ENCODE results near the gene PPTC7.
A peak's percentile ranks its signal among the peaks of the same experiment; 100 is the strongest.
"Not testable (repeated sequence)": the region's sequence is repeated elsewhere in the genome, so short reads cannot be mapped to it uniquely, and the experiment has no call there.

PPTC7 gene

GRCh38 chr12:110561471-110562201 lies 21.5 kb downstream of the PPTC7 start:
- no peaks in the 10 kb centered on the region for H3K27me3 Mint-ChIP-seq
- H3K4me3 Mint-ChIP-seq, result peak overlapping the region; percentile 43 to 56
- peak overlapping the region; percentile 89 for H3K27ac Mint-ChIP-seq
- H3K9me3 Mint-ChIP-seq, result peaks cover 6% of the 10 kb centered on the region in 2 donors
- peaks cover 38 to 84% of the 10 kb centered on the region in 2 donors for H3K4me1 Mint-ChIP-seq
- DNase-seq (no peak), ATAC-seq (replicated peaks) (peak; percentile 1 to 3)
- H3K36me3 Mint-ChIP-seq, result peaks cover 25 to 32% of the 10 kb centered on the region in 2 donors

- DNase-seq, result no peak
- Mint-ChIP-seq H3K4me1 (peaks cover 39 to 84% of the 10 kb centered on the region in 2 donors), H3K27me3 (no peaks in the 10 kb centered on the region), H3K9me3 (peaks cover 6% of the 10 kb centered on the region in 2 donors), H3K4me3 (no peak overlapping the region), H3K27ac (peak overlapping the region; percentile 37), H3K36me3 (peaks cover 26 to 36% of the 10 kb centered on the region in 2 donors)
- no peak for ATAC-seq (replicated peaks)
Observed at GRCh38 chr12:110560946-110561345, 22.2 kb downstream of the PPTC7 start.

DNA sequence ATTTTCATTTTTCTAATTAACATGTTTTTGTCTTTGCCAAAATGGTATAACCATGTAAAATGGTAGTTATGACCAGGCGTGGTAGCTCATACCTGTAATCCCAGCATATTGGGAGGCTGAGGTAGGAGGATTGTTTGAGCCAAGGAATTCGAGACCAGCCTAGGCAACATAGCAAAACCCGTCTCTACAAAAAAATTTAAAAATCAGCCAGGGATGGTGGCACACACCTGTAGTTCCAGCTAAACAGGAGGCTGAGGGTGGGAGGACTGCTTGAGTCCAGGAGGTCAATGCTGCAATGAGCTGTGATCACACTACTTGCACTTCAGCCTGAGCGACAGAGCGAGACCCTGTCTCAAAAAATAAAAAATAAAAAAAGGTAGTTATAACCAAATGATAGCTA lies 23.1 kb downstream of the PPTC7 start:
- no peaks in the 10 kb centered on the region for H3K27me3 Mint-ChIP-seq
- DNase-seq (no peak), ATAC-seq (replicated peaks) (no peak)
- peaks cover 6% of the 10 kb centered on the region in 2 donors for H3K9me3 Mint-ChIP-seq
- peaks cover 39 to 84% of the 10 kb centered on the region in 2 donors for H3K4me1 Mint-ChIP-seq
- H3K27ac Mint-ChIP-seq, result peak overlapping the region; percentile 37
- H3K4me3 Mint-ChIP-seq, result no peak overlapping the region
- H3K36me3 Mint-ChIP-seq, result peaks cover 23 to 31% of the 10 kb centered on the region in 2 donors

GRCh38 chr12:110558945-110559344 lies 24.2 kb downstream of the PPTC7 start:
- ATAC-seq (replicated peaks); H3K27ac Mint-ChIP-seq; H3K4me3 Mint-ChIP-seq; DNase-seq; H3K27me3 Mint-ChIP-seq; H3K9me3 Mint-ChIP-seq: not testable (repeated sequence)
- H3K36me3 Mint-ChIP-seq, result peaks cover 23 to 33% of the 10 kb centered on the region in 2 donors
- peaks cover 38 to 82% of the 10 kb centered on the region in 2 donors for H3K4me1 Mint-ChIP-seq

DNA sequence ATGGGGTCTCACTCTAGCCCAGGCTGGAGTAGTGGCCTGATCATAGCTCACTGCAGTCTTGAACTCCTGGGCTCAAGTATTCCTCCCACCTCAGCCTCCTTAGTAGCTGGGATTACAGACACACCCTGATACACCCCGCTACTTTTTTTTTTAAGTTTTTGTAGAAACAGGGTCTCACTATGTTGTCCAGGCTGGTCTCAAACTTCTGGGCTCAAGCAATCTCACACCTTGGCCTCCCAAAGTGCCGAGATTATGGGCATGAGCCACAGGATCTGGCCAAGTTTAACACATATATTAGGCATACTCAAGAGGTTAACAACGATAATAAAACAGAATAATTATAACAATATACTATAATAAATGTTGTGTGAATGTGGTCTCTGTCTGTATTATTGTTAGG lies 25.8 kb downstream of the PPTC7 start:
- peak overlapping the region; percentile 62 for H3K27ac Mint-ChIP-seq
- peaks cover 30 to 76% of the 10 kb centered on the region in 2 donors for H3K4me1 Mint-ChIP-seq
- H3K36me3 Mint-ChIP-seq, result peaks cover 22 to 33% of the 10 kb centered on the region in 2 donors
- no peak overlapping the region for H3K4me3 Mint-ChIP-seq
- ATAC-seq (replicated peaks) (no peak), DNase-seq (no peak)
- no peaks in the 10 kb centered on the region for H3K27me3 Mint-ChIP-seq
- H3K9me3 Mint-ChIP-seq, result peaks cover 6% of the 10 kb centered on the region in 2 donors

GRCh38 chr12:110556705-110557104 lies 26.4 kb downstream of the PPTC7 start:
- Mint-ChIP-seq H3K9me3 (peaks cover 6% of the 10 kb centered on the region in 2 donors), H3K27me3 (no peaks in the 10 kb centered on the region), H3K36me3 (peaks cover 27 to 39% of the 10 kb centered on the region in 2 donors), H3K4me3 (peak overlapping the region in 1 of 2 donors; percentile 49), H3K4me1 (peaks cover 26 to 77% of the 10 kb centered on the region in 2 donors), H3K27ac (peak overlapping the region; percentile 81)
- ATAC-seq (replicated peaks) (no peak), DNase-seq (no peak)

DNA sequence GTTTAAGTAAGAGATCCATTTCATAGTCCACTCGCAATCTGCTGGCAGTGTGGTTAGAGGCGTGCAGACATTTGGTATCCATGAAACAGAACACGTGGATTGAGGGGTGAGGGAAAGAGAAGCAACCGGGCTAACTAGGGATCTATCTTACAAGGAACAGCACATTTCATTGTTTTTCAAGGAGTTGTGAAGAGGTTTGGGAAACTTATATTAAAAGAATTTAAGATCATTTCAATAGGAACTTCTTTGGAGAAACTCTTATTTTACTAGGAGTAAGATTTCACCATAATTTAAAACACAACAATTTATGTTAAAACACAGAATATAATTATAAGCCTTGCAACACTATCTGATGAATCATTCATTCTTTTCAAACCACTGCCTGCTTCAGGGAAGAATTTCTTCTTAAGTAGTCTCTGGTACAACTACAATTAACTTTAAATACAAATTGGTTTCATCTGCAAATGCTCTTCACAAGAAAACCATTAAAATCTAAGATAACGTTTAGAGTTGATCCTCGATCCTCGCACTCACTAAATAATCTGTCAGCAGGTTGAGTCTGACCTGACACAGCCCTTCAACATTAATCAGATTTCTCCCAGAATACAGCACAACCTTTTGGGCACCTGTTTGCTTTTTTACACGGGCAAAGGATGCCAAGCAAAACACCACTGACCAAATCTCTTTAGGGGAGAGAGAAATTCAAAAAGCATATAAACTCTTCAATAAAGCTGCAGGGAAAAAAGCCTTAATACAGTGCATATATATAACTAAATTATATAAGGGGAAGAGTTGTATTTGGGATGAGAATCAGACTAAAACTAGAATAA lies 27.3 kb downstream of the PPTC7 start:
- H3K4me1 Mint-ChIP-seq, result peaks cover 24 to 71% of the 10 kb centered on the region in 2 donors

GRCh38 chr12:110554184-110554583 lies 28.9 kb downstream of the PPTC7 start:
- Mint-ChIP-seq H3K4me3 (no peak overlapping the region), H3K9me3 (peaks cover 6% of the 10 kb centered on the region in 2 donors), H3K27me3 (no peaks in the 10 kb centered on the region), H3K36me3 (peaks cover 37 to 47% of the 10 kb centered on the region in 2 donors), H3K4me1 (peaks cover 28 to 69% of the 10 kb centered on the region in 2 donors), H3K27ac (no peak overlapping the region)
- no peak for ATAC-seq (replicated peaks)
- no peak for DNase-seq

More for the DNA sequence above, 27.3 kb downstream of the PPTC7 start:
- DNase-seq (no peak), ATAC-seq (replicated peaks) (no peak)
- Mint-ChIP-seq H3K27me3 (no peaks in the 10 kb centered on the region), H3K4me3 (no peak overlapping the region), H3K27ac (no peak overlapping the region), H3K9me3 (peaks cover 6% of the 10 kb centered on the region in 2 donors), H3K36me3 (peaks cover 33 to 42% of the 10 kb centered on the region in 2 donors)

- H3K9me3 Mint-ChIP-seq, result no peaks in the 10 kb centered on the region
- peaks cover 28 to 41% of the 10 kb centered on the region in 2 donors for H3K36me3 Mint-ChIP-seq
- peaks cover 26 to 63% of the 10 kb centered on the region in 2 donors for H3K4me1 Mint-ChIP-seq
- no peak overlapping the region for H3K4me3 Mint-ChIP-seq
- H3K27me3 Mint-ChIP-seq, result no peaks in the 10 kb centered on the region
- ATAC-seq (replicated peaks), result no peak
- DNase-seq, result no peak
- H3K27ac Mint-ChIP-seq, result peak overlapping the region; percentile 57
Observed at GRCh38 chr12:110550981-110551380, 32.1 kb downstream of the PPTC7 start.

DNA sequence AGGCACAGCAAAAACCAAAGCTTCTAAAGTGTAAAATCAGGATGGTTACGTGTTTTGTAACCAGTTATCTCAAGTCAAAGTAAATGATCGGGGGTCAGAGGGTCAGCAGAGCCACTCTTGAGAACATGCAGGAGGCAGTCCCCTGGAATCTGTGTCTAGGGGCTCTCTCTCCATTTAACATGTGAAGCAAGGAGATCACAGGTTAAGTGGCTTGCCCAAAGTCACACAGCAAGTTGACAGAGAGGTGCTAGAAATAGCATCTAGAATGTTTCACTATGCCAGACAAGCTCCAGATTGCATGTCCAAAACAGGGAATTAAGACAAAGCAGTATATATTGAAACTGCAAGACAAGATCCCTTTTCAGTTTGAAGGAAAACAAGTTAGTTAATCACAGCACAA lies 33.4 kb downstream of the PPTC7 start:
- no peak for DNase-seq
- peaks cover 24 to 61% of the 10 kb centered on the region in 2 donors for H3K4me1 Mint-ChIP-seq
- no peaks in the 10 kb centered on the region for H3K27me3 Mint-ChIP-seq
- no peaks in the 10 kb centered on the region for H3K9me3 Mint-ChIP-seq
- H3K27ac Mint-ChIP-seq, result peak overlapping the region; percentile 47
- peaks cover 29 to 44% of the 10 kb centered on the region in 2 donors for H3K36me3 Mint-ChIP-seq
- no peak overlapping the region for H3K4me3 Mint-ChIP-seq
- no peak for ATAC-seq (replicated peaks)

DNA sequence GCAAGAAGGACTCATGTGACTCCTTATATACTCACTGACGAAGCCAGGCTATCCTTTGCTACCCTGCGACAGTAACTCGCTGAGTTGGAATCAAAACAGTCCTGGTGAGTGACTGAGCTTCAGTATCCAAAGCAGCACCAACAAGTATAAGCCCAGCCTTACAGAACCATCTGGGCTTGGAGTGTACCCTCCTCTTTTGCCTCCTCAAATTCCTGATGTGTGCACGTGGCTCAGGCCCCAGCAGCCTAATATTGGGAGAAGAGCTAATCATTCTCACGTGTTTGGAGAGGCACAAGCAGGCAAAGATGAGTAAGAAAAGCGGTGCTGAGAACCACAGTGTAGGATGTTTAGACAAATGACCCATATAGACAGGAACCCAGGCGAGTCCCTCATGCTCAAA lies 34.4 kb downstream of the PPTC7 start:
- no peak for ATAC-seq (replicated peaks)
- H3K27ac Mint-ChIP-seq, result peak overlapping the region; percentile 72

DNA sequence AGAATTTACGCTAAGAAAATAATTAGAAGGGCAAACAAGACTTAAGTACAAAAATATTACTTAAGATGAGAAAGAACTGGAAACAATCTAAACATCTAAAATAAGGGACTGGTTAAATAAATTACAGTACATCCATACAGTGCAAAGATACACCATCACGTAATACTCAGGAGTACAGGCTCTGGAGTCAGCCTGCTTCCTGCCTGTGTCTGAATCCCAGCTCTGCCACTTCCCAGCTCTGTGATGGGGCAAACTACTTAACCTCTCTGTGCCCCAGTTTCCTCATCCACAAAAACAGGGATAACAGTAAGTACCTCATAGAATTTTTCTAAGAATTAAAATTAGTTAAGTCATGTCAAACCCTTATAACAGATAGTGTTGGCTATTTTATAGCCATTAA lies 36.0 kb downstream of the PPTC7 start:
- Mint-ChIP-seq H3K27me3 (no peaks in the 10 kb centered on the region), H3K4me3 (no peak overlapping the region), H3K36me3 (peaks cover 40 to 56% of the 10 kb centered on the region in 2 donors), H3K27ac (no peak overlapping the region), H3K4me1 (peaks cover 36 to 60% of the 10 kb centered on the region in 2 donors), H3K9me3 (no peaks in the 10 kb centered on the region)
- DNase-seq (no peak), ATAC-seq (replicated peaks) (no peak)

More for the DNA sequence above, 34.4 kb downstream of the PPTC7 start:
- Mint-ChIP-seq H3K9me3 (no peaks in the 10 kb centered on the region), H3K27me3 (no peaks in the 10 kb centered on the region), H3K36me3 (peaks cover 33 to 46% of the 10 kb centered on the region in 2 donors), H3K4me3 (no peak overlapping the region), H3K4me1 (peaks cover 25 to 57% of the 10 kb centered on the region in 2 donors)
- no peak for DNase-seq

GRCh38 chr12:110546339-110546738 lies 36.8 kb downstream of the PPTC7 start:
- Mint-ChIP-seq H3K36me3 (peaks cover 35 to 56% of the 10 kb centered on the region in 2 donors), H3K4me3 (no peak overlapping the region), H3K9me3 (no peaks in the 10 kb centered on the region), H3K4me1 (peaks cover 36 to 56% of the 10 kb centered on the region in 2 donors), H3K27me3 (no peaks in the 10 kb centered on the region), H3K27ac (peak overlapping the region; percentile 42)
- ATAC-seq (replicated peaks) (no peak), DNase-seq (no peak)

DNA sequence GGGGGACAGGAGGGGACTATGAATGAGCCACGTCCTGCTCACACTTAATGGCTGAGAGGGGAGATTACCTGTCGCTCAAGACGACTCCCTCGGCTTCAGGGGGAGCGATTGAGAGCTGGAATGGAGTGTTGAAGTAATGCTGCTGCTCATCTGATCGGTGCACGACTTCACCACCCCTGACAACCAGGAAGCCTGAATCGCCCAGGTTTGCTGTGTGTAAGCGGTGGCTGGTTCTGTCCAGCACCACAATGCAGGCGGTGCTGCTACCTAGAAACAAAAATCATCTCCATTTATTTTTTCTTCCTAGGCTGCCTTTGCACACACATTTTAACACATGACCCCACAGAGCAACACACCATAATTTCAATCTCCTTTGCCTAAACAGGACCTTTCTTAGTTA lies 37.3 kb downstream of the PPTC7 start:
- H3K9me3 Mint-ChIP-seq, result no peaks in the 10 kb centered on the region
- ATAC-seq (replicated peaks) (no peak), DNase-seq (no peak)
- H3K36me3 Mint-ChIP-seq, result peaks cover 34 to 57% of the 10 kb centered on the region in 2 donors
- H3K27ac Mint-ChIP-seq, result peak overlapping the region; percentile 77
- H3K4me3 Mint-ChIP-seq, result no peak overlapping the region
- peaks cover 35 to 54% of the 10 kb centered on the region in 2 donors for H3K4me1 Mint-ChIP-seq
- H3K27me3 Mint-ChIP-seq, result no peaks in the 10 kb centered on the region
